Panc1 (cell line): Measurements from ENCODE around the gene TLE3.

Source experiments
- POLR2AphosphoS5 ChIP-seq: IDR thresholded peaks from 2 replicates; pipeline ENCODE4 v1.6.1; 2012; ENCODE audit warnings: mild to moderate bottlenecking, low read depth, low read length, moderate library complexity
- SIN3A ChIP-seq: IDR thresholded peaks from 2 replicates; pipeline ENCODE4 v1.6.1; 2012; ENCODE audit warnings: low read depth, mild to moderate bottlenecking, low read length, moderate library complexity, borderline replicate concordance; ENCODE audit not compliant: insufficient read depth
- TCF7L2 ChIP-seq: IDR thresholded peaks from 2 replicates; pipeline ENCODE4 v1.6.1; 2011; ENCODE audit warnings: mild to moderate bottlenecking, low read depth, low read length, inconsistent platforms
- TF ChIP-seq, protein P1 (sequence below): fragments of 450-650 bp; IDR thresholded peaks from 2 replicates; pipeline ENCODE4 v1.5.1; 2017; ENCODE audit warnings: mild to moderate bottlenecking
- TF ChIP-seq, protein P2 (sequence below), 2 experiments: IDR thresholded peaks; 2 replicates each; pipeline ENCODE4 v1.6.1; 2011 to 2012; ENCODE audit warnings: low read depth in 2 of 2, control low read depth in 1 of 2, low read length in 1 of 2, mild to moderate bottlenecking in 1 of 2, moderate library complexity in 1 of 2; ENCODE audit not compliant: insufficient read depth in 1 of 2

DNA sequence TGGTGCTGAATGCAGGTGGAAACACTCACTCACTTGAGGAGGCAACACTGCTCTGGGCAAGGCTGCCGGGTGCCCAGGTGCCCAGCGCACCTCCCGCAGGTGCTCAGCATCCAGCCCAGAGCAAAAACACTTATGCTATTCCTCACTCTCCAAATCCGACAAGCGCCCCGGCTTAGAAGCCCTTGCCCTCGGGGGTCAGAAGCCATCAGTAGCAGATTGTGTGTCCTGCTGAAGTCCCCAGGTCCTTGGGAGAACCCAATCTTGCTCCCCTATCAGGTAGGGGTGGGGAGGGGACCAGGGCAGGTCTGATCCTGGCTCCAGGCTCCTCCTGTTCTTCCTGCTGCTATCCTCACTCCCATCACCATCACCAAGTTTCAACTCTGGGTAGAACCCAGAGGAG is 46.7 kb downstream of the TLE3 start:
- TF ChIP-seq, protein P1, sequence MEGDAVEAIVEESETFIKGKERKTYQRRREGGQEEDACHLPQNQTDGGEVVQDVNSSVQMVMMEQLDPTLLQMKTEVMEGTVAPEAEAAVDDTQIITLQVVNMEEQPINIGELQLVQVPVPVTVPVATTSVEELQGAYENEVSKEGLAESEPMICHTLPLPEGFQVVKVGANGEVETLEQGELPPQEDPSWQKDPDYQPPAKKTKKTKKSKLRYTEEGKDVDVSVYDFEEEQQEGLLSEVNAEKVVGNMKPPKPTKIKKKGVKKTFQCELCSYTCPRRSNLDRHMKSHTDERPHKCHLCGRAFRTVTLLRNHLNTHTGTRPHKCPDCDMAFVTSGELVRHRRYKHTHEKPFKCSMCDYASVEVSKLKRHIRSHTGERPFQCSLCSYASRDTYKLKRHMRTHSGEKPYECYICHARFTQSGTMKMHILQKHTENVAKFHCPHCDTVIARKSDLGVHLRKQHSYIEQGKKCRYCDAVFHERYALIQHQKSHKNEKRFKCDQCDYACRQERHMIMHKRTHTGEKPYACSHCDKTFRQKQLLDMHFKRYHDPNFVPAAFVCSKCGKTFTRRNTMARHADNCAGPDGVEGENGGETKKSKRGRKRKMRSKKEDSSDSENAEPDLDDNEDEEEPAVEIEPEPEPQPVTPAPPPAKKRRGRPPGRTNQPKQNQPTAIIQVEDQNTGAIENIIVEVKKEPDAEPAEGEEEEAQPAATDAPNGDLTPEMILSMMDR, result no peak
- TF ChIP-seq POLR2AphosphoS5 (no peak), TCF7L2 (no peak), SIN3A (no peak)
- TF ChIP-seq, protein P2, sequence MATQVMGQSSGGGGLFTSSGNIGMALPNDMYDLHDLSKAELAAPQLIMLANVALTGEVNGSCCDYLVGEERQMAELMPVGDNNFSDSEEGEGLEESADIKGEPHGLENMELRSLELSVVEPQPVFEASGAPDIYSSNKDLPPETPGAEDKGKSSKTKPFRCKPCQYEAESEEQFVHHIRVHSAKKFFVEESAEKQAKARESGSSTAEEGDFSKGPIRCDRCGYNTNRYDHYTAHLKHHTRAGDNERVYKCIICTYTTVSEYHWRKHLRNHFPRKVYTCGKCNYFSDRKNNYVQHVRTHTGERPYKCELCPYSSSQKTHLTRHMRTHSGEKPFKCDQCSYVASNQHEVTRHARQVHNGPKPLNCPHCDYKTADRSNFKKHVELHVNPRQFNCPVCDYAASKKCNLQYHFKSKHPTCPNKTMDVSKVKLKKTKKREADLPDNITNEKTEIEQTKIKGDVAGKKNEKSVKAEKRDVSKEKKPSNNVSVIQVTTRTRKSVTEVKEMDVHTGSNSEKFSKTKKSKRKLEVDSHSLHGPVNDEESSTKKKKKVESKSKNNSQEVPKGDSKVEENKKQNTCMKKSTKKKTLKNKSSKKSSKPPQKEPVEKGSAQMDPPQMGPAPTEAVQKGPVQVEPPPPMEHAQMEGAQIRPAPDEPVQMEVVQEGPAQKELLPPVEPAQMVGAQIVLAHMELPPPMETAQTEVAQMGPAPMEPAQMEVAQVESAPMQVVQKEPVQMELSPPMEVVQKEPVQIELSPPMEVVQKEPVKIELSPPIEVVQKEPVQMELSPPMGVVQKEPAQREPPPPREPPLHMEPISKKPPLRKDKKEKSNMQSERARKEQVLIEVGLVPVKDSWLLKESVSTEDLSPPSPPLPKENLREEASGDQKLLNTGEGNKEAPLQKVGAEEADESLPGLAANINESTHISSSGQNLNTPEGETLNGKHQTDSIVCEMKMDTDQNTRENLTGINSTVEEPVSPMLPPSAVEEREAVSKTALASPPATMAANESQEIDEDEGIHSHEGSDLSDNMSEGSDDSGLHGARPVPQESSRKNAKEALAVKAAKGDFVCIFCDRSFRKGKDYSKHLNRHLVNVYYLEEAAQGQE (IDR thresholded peaks at IDR 0.05; ENCODE audit: insufficient read depth in 1 of 2, low read depth in 2 of 2, low read length in 1 of 2), result no peak
